GM23338 (cell line): ENCODE measurements around the gene TTC1. TPM values are rescaled to one million over a fixed set of nuclear protein-coding genes. Genes with fewer than 3 reads are reported as not detected.
"Not testable (repeated sequence)": the region's sequence is repeated elsewhere in the genome, so short reads cannot be mapped to it uniquely, and the experiment has no call there.

Experiments
- ATAC-seq: fragments of 200-7000 bp; cut with Tn5 transposase; 3 replicates; pipeline ENCODE4 v1.9.1; 2020
- DNase-seq: peaks from one replicate; pipeline ENCODE4 v3.0.0-alpha.2; 2015; ENCODE audit warnings: low spot score
- H2AFZ ChIP-seq: fragments of 200-600 bp; sonication (generic); 2 replicates; pipeline ENCODE4 v1.8.0; 2016; ENCODE audit warnings: antibody characterized with exemption, mild to moderate bottlenecking, moderate library complexity
- H3F3A ChIP-seq: fragments of 200-600 bp; sonication (generic); replicated peaks from 2 replicates; pipeline ENCODE4 v1.8.0; 2017; ENCODE audit warnings: antibody characterized with exemption, mixed run types, low read depth
- H3K27ac ChIP-seq: fragments of 200-600 bp; sonication (generic); 2 replicates; pipeline ENCODE4 v1.6.1; 2016; ENCODE audit warnings: low read depth
- H3K27me3 ChIP-seq: fragments of 200-600 bp; sonication (generic); 2 replicates; pipeline ENCODE4 v1.8.0; 2016; ENCODE audit warnings: mild to moderate bottlenecking, mixed run types, moderate library complexity; ENCODE audit not compliant: insufficient read depth
- H3K36me3 ChIP-seq: fragments of 200-600 bp; sonication (generic); 2 replicates; pipeline ENCODE4 v1.8.0; 2016; ENCODE audit warnings: mild to moderate bottlenecking; ENCODE audit not compliant: insufficient read depth
- H3K4me1 ChIP-seq: fragments of 200-600 bp; sonication (generic); 2 replicates; pipeline ENCODE4 v1.8.0; 2016; ENCODE audit warnings: mild to moderate bottlenecking, moderate library complexity; ENCODE audit not compliant: insufficient read depth
- H3K4me2 ChIP-seq: fragments of 200-600 bp; sonication (generic); 2 replicates; pipeline ENCODE4 v1.7.1; 2017; ENCODE audit warnings: mixed run types
- H3K4me3 ChIP-seq: fragments of 200-600 bp; sonication (generic); 2 replicates; pipeline ENCODE4 v1.6.1; 2016; ENCODE audit warnings: mixed run types
- H3K79me2 ChIP-seq: fragments of 200-600 bp; sonication (generic); replicated peaks from 2 replicates; pipeline ENCODE4 v1.8.0; 2017; ENCODE audit warnings: mild to moderate bottlenecking; ENCODE audit not compliant: insufficient read depth
- H3K9me2 ChIP-seq: fragments of 200-600 bp; sonication (generic); 2 replicates; pipeline ENCODE4 v1.8.0; 2017; ENCODE audit not compliant: insufficient read depth
- H4K20me1 ChIP-seq: fragments of 200-600 bp; sonication (generic); replicated peaks from 2 replicates; pipeline ENCODE4 v1.8.0; 2017; ENCODE audit warnings: mild to moderate bottlenecking; ENCODE audit not compliant: insufficient read depth
- H3K27ac Mint-ChIP-seq: 2 replicates; pipeline ENCODE4 v1.8.0; 2020; ENCODE audit warnings: inconsistent platforms, mild to moderate bottlenecking, moderate library complexity, mixed read lengths
- H3K27me3 Mint-ChIP-seq: 3 replicates; pipeline ENCODE4 v1.8.0; 2022; ENCODE audit warnings: low read depth, mild to moderate bottlenecking, moderate library complexity, mixed read lengths, inconsistent platforms; ENCODE audit not compliant: insufficient read depth, poor library complexity
- H3K36me3 Mint-ChIP-seq: 3 replicates; pipeline ENCODE4 v1.8.0; 2021; ENCODE audit warnings: low read depth, mild to moderate bottlenecking, inconsistent platforms, moderate library complexity, mixed read lengths
- H3K4me1 Mint-ChIP-seq: 3 replicates; pipeline ENCODE4 v1.8.0; 2020; ENCODE audit warnings: mild to moderate bottlenecking, inconsistent platforms, mixed read lengths
- H3K4me3 Mint-ChIP-seq: 3 replicates; pipeline ENCODE4 v1.8.0; 2021; ENCODE audit warnings: moderate library complexity, mild to moderate bottlenecking, inconsistent platforms, mixed read lengths
- H3K9me3 Mint-ChIP-seq: 3 replicates; pipeline ENCODE4 v1.8.0; 2020; ENCODE audit warnings: moderate library complexity, mild to moderate bottlenecking, inconsistent platforms, mixed read lengths
- CTCF ChIP-seq, 2 experiments: fragments of 200-600 bp in 1 of 2; sonication (generic) in 1 of 2; conservative IDR thresholded peaks; 2 replicates each; pipeline versions ENCODE4 v1.5.1 to v1.6.1; 2016 to 2017; ENCODE audit warnings: antibody characterized with exemption in 2 of 2, low read depth in 2 of 2, mild to moderate bottlenecking in 2 of 2, moderate library complexity in 1 of 2
- EZH2phosphoT487 ChIP-seq: fragments of 200-600 bp; sonication (generic); IDR thresholded peaks from one replicate; pipeline ENCODE4 v1.8.1; 2018; ENCODE audit warnings: antibody characterized with exemption; ENCODE audit not compliant: unreplicated experiment
- POLR2AphosphoS5 ChIP-seq: IDR thresholded peaks from 2 replicates; pipeline ENCODE4 v1.6.1; 2016; ENCODE audit warnings: antibody characterized with exemption, low read depth
- REST ChIP-seq: IDR thresholded peaks from one replicate; pipeline ENCODE4 v1.6.1; 2018; ENCODE audit warnings: antibody characterized with exemption; ENCODE audit not compliant: unreplicated experiment
- ZNF114 ChIP-seq: fragments of 250-450 bp; sonication (Bioruptor Pico); IDR thresholded peaks from 2 replicates; pipeline ENCODE4 v1.5.0; 2020; ENCODE audit warnings: mild to moderate bottlenecking, moderate library complexity
- polyA plus RNA-seq: library from polyadenylated mRNA; unstranded; fragments of >200 nt; fragmentation: Nextera tagmentation; extraction: Ambion mirVana; gene quantifications from 2 replicates; pipeline ENCODE4 v1.2.1, GENCODE V29; 2016
- total RNA-seq: library from RNA; depleted of rRNA; stranded (reverse); fragments of >200 nt; shearing (Covaris generic); gene quantifications from 2 replicates; pipeline ENCODE4 v1.2.3, GENCODE V29; 2014

Gene TTC1
- total and polyA plus RNA-seq, 2 experiments from 2014 or later = 48.9 to 131 TPM

- H3K4me1 ChIP-seq = no peaks in the 10 kb centered on the region
- ATAC-seq = peak; percentile 98
- H3F3A ChIP-seq = no peaks in the 10 kb centered on the region
- H3K4me2 ChIP-seq = no peak overlapping the region
- peaks cover 10% of the 10 kb centered on the region for H3K27me3 ChIP-seq
- Mint-ChIP-seq H3K4me1 (no peaks in the 10 kb centered on the region), H3K27me3 (no peaks in the 10 kb centered on the region), H3K9me3 (no peaks in the 10 kb centered on the region), H3K4me3 (no peak overlapping the region), H3K27ac (no peak overlapping the region), H3K36me3 (no peaks in the 10 kb centered on the region)
- DNase-seq = peak; percentile 85
- H3K36me3 ChIP-seq = no peaks in the 10 kb centered on the region
- no peaks in the 10 kb centered on the region for H3K9me2 ChIP-seq
- no peak overlapping the region for H3K4me3 ChIP-seq
- peak overlapping the region; percentile 91 for H2AFZ ChIP-seq
- no peaks in the 10 kb centered on the region for H4K20me1 ChIP-seq
- no peak overlapping the region for H3K27ac ChIP-seq
- no peaks in the 10 kb centered on the region for H3K79me2 ChIP-seq
- TF ChIP-seq CTCF (conservative IDR thresholded peaks at IDR 0.05; ENCODE audit: low read depth in 2 of 2) = peak; percentile 74 to 92
- no peak for TF ChIP-seq REST
Measured at GRCh38 chr5:159965031-159965837, 43.7 kb upstream of the TTC1 start.

- not testable (repeated sequence) for H3K4me1 ChIP-seq, H3K9me2 ChIP-seq, H3K9me3 Mint-ChIP-seq, ATAC-seq, H3K36me3 Mint-ChIP-seq, H3F3A ChIP-seq, H4K20me1 ChIP-seq, H3K79me2 ChIP-seq, H3K27me3 Mint-ChIP-seq, H2AFZ ChIP-seq, H3K27ac Mint-ChIP-seq, H3K4me3 ChIP-seq, H3K27ac ChIP-seq, H3K36me3 ChIP-seq, H3K4me2 ChIP-seq, H3K4me1 Mint-ChIP-seq, H3K4me3 Mint-ChIP-seq, DNase-seq
- H3K27me3 ChIP-seq = peaks cover 15% of the 10 kb centered on the region
Measured at GRCh38 chr5:159965838-159966128, 43.2 kb upstream of the TTC1 start.

- Histone ChIP-seq H3K4me2 (no peak overlapping the region), H3F3A (no peaks in the 10 kb centered on the region; the same call in 1 of the 2 replicates), H3K9me2 (no peaks in the 10 kb centered on the region), H3K4me1 (peaks cover 11% of the 10 kb centered on the region), H3K36me3 (no peaks in the 10 kb centered on the region), H2AFZ (no peak overlapping the region), H3K79me2 (no peaks in the 10 kb centered on the region), H3K27ac (no peak overlapping the region), H3K27me3 (peaks cover 54% of the 10 kb centered on the region), H4K20me1 (no peaks in the 10 kb centered on the region), H3K4me3 (no peak overlapping the region)
- no peaks in the 10 kb centered on the region for H3K36me3 Mint-ChIP-seq
- H3K27ac Mint-ChIP-seq = no peak overlapping the region
- ATAC-seq (no peak), DNase-seq (no peak)
- H3K4me1 Mint-ChIP-seq = peaks cover 9% of the 10 kb centered on the region
- H3K9me3 Mint-ChIP-seq = no peaks in the 10 kb centered on the region
- TF ChIP-seq REST (no peak), EZH2phosphoT487 (no peak), ZNF114 (CRISPR knock-in tag) (no peak), POLR2AphosphoS5 (no peak)
- peaks cover 37% of the 10 kb centered on the region for H3K27me3 Mint-ChIP-seq
- H3K4me3 Mint-ChIP-seq = no peak overlapping the region
Measured at GRCh38 chr5:159969966-159970365, 39.0 kb upstream of the TTC1 start.
